GM13976 (cell line): ENCODE results near the gene AMOTL1.

Experiments
- DNase-seq: peaks from one replicate; pipeline ENCODE4 v3.0.0; 2012; ENCODE audit warnings: low spot score
- in situ Hi-C: fragments of 300-500 bp; cut with MboI; formaldehyde crosslinking; loops from one replicate; pipeline ENCODE4 v1.12.0; 2022; ENCODE audit warnings: low sequenced_read_pairs, mixed read lengths, inconsistent platforms; ENCODE audit not compliant: unreplicated experiment
- TF ChIP-seq, protein P1 (sequence below): IDR thresholded peaks from 2 replicates; pipeline ENCODE4 v1.5.1; 2012; ENCODE audit warnings: borderline replicate concordance, mild to moderate bottlenecking; ENCODE audit not compliant: insufficient read depth; ENCODE audit errors: extremely low read depth, missing control alignments, control extremely low read depth

Gene AMOTL1

GRCh38 chr11:94888204-94888603, 120.0 kb downstream of the AMOTL1 start:
- no peak for DNase-seq
- in situ Hi-C loops, result no loop called here
- TF ChIP-seq, protein P1, sequence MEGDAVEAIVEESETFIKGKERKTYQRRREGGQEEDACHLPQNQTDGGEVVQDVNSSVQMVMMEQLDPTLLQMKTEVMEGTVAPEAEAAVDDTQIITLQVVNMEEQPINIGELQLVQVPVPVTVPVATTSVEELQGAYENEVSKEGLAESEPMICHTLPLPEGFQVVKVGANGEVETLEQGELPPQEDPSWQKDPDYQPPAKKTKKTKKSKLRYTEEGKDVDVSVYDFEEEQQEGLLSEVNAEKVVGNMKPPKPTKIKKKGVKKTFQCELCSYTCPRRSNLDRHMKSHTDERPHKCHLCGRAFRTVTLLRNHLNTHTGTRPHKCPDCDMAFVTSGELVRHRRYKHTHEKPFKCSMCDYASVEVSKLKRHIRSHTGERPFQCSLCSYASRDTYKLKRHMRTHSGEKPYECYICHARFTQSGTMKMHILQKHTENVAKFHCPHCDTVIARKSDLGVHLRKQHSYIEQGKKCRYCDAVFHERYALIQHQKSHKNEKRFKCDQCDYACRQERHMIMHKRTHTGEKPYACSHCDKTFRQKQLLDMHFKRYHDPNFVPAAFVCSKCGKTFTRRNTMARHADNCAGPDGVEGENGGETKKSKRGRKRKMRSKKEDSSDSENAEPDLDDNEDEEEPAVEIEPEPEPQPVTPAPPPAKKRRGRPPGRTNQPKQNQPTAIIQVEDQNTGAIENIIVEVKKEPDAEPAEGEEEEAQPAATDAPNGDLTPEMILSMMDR, result no peak

DNA sequence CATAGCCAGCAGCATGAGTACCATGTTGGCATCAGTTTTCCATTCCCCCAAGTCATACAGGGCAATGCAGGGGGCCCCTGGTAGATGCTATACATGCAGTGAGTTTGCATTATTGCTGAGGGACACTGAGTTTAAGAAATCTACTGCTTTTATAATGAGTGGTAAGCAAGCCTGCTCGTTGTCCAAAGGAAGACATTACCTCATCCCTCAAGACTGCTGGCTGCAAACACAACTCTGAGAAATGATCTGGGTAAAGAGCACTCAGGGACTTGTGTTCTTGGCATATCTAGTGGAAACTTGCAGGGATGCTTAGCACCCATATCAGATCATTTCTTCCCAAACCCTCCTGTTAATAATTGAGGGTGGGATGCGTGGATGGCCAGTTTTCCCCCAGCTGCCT, 127.3 kb downstream of the AMOTL1 start:
- TF ChIP-seq, protein P1, result no peak
- no peak for DNase-seq
- in situ Hi-C loops, result no loop called here

GRCh38 chr11:94895971-94896370, 127.8 kb downstream of the AMOTL1 start:
- in situ Hi-C loops, result no loop called here
- DNase-seq, result no peak
- TF ChIP-seq, protein P1, result no peak

- TF ChIP-seq, protein P1, result peak; percentile 65
- peak; percentile 42 for DNase-seq
- in situ Hi-C loops, result no loop called here
These were observed 129.2 kb downstream of the AMOTL1 start for GRCh38 chr11:94897330-94897768.

- no peak for DNase-seq
- TF ChIP-seq, protein P1, result no peak
- in situ Hi-C loops, result no loop called here
These were observed 139.1 kb downstream of the AMOTL1 start for GRCh38 chr11:94907226-94907625.

DNA sequence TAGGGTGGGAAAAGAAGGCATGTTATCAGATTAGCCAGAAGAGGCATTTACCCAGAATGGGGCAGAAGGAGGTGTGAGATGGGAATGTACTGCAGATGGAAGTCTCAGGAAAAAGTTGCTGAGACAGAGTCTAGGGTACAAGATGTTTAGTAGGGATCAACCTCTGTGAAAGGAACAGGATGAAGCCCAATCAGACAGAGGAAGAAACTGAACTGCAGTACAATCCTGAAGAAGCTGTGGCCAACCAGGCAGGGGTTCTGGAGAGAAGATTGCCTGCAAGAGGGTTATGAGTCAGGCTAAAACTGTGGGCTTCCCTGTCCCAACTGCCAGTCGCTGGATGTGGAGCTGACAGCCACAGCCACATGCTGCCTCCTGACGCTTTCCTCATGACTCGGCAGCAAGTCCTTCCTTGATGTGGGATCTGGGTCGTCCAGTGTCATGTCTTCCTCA, 141.2 kb downstream of the AMOTL1 start:
- in situ Hi-C loops, result no loop called here
- TF ChIP-seq, protein P1, result no peak
- no peak for DNase-seq

GRCh38 chr11:94910270-94910669, 142.1 kb downstream of the AMOTL1 start:
- TF ChIP-seq, protein P1, result no peak
- DNase-seq, result no peak
- in situ Hi-C loops, result no loop called here
